22Rv1 (cell line): ENCODE results near the gene SESTD1.

Experiments
- H3K27ac ChIP-seq: fragments of 450-650 bp; 2 replicates; pipeline ENCODE4 v1.5.1; 2017
- ZFX ChIP-seq: fragments of 450-650 bp; IDR thresholded peaks from 2 replicates; pipeline ENCODE4 v1.6.1; 2017; ENCODE audit warnings: antibody characterized with exemption, borderline replicate concordance
- TF ChIP-seq, protein P1 (sequence below): fragments of 450-650 bp; IDR thresholded peaks from 2 replicates; pipeline ENCODE4 v1.5.1; 2017; ENCODE audit warnings: mild to moderate bottlenecking

Gene SESTD1

DNA sequence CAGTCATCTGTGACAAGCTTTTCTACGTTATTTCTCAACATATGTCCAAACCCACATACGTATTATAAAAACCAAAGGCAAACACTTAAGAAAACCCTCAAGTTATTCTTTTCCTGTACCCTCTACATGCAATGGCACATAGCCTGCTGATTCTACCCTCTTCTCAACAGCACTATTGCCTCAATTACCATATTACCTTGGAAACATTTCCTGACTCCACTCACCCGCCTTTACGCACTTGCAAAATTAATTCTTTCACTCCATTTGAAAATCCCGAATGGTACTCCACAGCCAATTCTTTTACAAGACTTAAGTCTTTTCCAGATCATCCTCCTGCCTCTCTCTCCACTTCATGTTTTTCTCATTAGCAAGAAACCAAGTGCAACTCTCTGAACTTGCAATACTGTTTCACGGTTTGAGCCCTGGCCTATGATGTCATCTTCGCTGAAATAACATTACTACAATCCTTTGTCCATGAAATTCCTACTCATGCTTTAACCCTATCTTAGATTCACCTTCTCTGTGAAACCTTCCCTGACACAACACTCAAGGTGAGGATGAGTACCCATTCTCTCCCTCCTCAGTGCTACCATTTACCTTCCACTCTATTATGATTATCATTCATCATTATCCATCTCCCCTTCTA, 29.0 kb downstream of the SESTD1 start:
- TF ChIP-seq, protein P1, sequence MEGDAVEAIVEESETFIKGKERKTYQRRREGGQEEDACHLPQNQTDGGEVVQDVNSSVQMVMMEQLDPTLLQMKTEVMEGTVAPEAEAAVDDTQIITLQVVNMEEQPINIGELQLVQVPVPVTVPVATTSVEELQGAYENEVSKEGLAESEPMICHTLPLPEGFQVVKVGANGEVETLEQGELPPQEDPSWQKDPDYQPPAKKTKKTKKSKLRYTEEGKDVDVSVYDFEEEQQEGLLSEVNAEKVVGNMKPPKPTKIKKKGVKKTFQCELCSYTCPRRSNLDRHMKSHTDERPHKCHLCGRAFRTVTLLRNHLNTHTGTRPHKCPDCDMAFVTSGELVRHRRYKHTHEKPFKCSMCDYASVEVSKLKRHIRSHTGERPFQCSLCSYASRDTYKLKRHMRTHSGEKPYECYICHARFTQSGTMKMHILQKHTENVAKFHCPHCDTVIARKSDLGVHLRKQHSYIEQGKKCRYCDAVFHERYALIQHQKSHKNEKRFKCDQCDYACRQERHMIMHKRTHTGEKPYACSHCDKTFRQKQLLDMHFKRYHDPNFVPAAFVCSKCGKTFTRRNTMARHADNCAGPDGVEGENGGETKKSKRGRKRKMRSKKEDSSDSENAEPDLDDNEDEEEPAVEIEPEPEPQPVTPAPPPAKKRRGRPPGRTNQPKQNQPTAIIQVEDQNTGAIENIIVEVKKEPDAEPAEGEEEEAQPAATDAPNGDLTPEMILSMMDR, result no peak
- TF ChIP-seq ZFX, result no peak
- no peak overlapping the region for H3K27ac ChIP-seq

DNA sequence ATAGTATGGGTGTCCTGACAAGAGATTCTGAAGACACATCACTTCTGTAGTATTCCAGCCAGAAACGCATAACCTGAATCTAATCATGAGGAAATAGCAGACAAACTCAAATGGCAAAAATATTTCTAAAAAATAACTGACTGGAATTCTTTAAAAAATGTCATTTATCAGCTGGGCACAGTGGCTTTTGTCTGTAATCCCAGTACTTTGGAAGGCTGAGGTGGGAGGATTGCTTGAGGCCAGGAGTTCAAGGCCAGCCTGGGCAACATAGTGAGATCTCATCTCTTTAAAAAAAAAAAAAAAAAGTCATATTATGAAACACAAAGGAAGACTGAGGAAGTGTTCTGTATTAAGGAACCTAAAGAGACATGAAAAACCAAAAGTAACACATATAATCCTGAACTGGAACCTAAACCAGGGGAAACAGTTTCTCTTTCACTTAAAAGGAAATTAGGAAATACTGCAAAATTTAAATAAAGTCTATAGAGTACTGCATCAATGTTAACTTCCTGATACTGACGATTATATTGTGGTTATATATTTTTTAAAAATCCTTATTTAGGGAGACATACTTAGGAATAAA, 29.9 kb downstream of the SESTD1 start:
- no peak overlapping the region for H3K27ac ChIP-seq
- TF ChIP-seq ZFX, result no peak
- TF ChIP-seq, protein P1, result no peak

DNA sequence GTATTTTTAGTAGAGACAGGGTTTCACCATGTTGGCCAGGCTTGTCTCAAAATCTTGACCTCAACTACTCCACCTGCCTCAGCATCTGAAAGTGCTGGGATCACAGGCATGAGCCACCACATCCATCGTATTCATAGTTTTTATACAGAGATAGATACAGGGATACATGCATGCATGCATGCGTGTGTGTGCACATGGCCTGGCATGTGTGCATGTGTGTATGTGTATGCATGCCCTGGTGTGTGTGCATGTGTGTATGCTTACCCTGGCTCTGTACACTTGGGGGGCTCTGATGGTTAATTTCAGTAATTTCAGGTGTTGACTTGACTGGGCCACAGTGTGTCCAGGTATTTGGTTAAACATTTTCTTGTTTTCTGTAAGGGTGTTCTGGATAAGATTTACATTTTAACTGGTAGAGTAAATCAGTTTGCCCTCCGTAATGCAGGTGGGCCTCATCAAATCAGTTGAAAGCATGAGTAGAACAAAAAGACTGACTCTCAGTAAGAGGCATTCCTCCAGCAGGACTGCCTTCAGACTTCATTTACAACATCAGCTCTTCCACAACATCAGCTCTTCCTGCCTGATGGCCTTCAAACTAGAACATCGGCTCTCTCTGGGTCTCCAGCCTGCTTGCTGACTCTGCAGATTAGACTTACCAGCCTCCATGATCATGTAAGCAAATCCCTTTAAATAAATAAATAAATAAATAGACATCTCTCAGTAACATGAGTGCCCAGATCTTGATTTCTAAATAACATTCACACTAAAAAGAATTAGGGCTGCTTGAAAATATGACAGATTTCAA, 30.8 kb downstream of the SESTD1 start:
- no peak for TF ChIP-seq ZFX
- TF ChIP-seq, protein P1, result no peak
- H3K27ac ChIP-seq, result no peak overlapping the region

DNA sequence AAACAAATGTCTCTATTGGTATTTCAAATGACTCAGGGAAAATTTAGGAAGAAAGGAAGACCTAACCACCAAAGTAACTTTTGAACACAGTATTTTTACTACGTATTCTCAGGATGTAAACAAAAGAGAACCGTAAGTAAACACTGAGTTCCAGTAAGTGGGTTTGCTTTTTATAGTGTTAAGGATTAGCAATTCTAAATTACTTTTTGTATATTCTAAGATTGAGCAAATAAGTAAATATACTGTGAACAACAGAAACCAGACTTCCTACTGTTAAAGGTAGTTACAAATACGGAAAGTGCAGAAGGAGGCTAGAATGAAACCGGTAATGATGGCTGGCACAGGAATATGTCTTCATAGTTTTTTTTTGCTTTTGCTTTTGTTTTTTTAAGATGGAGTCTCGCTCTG, 31.5 kb downstream of the SESTD1 start:
- no peak overlapping the region for H3K27ac ChIP-seq
- TF ChIP-seq, protein P1, result no peak
- TF ChIP-seq ZFX, result no peak

DNA sequence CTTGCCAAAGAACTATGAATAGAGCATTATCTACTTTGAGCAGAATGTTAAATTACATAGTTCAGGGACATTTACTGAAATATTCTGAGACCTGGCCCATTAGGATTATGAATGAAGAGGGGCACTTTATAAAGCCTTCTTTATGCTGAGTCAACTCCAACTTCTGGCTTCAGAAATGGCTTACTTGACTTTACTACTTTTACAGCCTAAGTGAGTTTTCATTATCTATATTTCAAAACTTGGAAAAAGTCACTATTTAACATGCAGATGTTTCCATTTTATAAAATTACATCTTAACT, 37.7 kb downstream of the SESTD1 start:
- H3K27ac ChIP-seq, result no peak overlapping the region
- no peak for TF ChIP-seq ZFX
- TF ChIP-seq, protein P1, result no peak

DNA sequence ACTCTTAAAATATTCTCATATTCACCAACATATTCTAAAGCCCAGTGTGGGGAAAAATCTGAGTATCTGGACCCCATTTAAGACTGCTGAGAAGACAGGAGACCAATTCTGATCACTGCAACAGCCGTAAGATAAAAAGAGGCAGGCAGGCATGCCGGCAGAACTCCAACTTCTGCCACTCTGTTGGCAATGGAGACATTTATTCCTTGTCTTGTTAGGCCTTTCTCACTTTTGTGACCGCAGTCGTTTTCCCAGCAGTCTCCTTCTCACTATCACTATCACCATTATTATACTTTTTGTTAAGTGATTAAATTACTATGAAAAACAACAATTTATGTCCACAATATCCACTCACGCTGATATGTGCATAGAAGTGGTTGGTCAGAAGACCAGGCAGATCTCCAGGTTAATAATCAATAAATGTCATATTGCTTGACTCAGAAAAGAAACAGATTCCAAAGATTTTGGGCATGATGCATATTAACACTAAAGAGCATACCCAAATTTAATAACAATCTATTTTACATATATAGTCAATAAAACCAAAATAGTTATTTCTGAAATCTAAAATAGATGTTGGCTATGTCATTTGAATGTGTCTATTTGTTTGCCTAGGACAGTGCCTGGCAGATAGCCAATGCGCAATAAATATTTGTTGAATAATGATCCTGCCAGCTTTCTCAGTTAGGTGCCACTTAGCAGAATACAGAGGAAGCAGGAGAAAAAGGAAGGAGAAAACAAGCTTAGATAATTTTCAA, 38.2 kb downstream of the SESTD1 start:
- TF ChIP-seq, protein P1, result no peak
- no peak for TF ChIP-seq ZFX
- no peak overlapping the region for H3K27ac ChIP-seq
